ENCODE data around the gene WDR45. TPM values are rescaled to one million over a fixed set of nuclear protein-coding genes. Genes with fewer than 3 reads are reported as not detected.

The WDR45 gene
- 46.8 to 62.3 TPM (median 60.5 TPM) in 5 replicates for total RNA-seq (2022; extraction: Qiagen RNA extraction)

DNA sequence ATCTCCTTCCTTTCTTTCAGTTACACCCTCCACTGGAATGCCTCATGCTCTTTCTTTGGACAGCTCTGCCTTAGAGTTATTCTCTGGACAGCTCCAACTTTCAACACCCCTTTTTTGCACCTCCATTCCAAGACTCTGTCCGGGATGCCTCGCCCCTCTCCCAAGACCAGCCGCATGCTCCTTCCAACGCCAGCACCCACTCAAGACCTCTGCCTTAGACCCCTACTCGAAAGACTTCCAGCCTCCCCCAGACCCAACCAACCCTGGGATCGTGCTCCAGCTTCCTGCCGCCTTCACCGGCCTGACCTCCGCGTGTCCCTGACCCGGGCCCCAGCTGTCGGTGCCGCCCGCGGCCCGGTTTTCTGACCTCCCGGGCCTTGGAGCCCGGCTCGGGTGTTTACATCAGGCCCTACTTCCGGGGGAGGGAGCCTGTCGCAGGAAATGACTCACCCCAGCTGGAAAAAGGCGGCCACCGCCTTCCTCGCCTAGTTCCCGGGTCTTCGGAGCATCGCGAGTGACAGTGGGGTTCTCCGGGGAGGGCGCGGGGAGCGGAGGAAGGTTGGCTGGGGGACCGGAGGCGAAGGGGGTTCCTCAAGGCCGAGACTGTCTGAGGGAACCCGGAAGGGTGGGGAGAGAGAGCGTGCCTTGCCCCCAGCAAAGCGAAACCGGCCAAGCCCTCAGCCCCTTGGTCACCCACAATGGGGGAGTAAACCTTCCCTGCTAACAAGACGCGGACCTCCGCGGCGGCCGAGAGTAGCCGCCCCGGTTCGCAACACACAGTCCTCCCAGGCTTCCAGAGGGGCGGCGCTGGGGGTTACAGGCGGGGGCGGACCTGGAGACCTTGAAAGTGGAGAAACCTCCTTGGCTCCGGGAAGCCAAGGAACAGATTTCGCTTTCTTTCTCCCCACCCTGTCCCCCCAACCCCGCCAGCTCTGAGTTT, at the start of gene WDR45:
Gene WDR45 (minus strand): TSS at position 399 of the 940 bp plus-strand sequence. CDS start 1,792 bp downstream, outside the sequence.

DNA sequence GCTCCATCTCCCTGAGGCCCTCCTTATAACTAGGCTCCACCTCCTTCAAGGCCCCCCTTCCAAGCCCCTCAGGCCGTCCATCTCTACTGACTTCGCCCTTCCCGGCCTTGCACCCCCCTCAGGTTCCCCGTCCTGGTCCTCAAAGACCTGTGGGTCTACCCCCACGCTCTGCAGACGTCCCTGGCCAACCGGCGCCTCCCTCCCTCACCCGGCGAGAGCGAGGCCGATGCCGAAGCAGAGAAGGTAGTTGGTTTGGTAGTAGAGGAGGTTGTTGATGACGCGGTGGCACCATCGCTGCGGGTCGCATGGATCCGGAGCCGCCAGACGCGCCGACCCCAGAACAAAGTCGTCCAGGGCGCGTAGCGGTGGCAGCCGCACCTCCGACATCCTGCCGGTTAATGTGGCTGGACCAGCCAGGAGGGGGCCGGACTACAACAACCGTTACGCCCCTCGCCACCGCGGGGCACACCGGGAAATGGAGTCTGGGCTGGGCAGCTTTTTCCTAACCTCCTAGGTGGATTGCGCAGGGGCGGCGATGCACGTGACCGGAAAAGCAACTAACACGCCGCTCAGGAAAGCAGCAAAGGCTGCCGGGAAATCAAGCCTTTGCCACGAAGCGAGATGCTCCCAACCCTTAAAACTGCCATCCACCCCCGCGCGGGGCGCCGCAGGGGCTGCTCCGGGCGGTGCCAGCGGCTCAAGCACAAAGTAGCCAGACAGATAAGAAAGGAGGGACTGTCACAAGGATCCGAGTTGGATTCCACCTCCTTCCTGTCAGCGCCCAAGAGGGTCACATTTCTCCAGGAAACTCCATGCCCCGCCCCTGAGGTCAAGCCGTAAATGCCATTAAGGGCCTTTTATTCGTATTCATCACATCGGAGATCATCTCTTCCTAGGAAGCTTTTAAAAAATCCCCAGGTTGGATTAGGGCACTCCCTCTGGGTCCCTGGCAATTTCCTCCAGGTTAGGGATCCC, 5.8 kb downstream of the WDR45 start, which contains the start of gene PRAF2:
Gene PRAF2 (minus strand): TSS at position 402 of the 975 bp plus-strand sequence. CDS start 15 bp downstream, at position 387.

DNA sequence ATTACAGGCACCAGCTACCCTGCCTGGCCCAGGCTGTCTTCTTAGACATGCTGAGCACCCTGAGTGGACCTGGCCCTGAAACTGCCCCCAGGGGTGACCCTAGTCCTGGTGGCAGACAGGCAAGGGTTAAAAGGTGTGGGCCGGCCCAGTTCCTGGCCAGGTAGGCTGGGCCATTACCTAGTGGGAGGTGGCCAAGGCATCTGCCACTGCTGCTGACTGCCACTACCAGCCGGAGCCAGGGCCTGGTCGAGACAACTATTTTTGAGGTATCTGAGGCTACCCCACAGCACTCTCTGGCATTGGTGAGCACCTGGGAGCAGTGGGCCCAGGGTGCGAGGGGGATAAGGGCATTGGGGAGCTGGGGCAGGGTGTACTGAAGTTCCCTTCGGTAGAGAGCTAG, 20.9 kb downstream of the WDR45 start, which contains the start of gene CCDC120:
Gene CCDC120 (plus strand): TSS at position 206 of the 400 bp plus-strand sequence. CDS start 3,043 bp downstream, outside the sequence.

GRCh38 chrX:49043220-49043986, 36.3 kb downstream of the WDR45 start, which contains the start of gene TFE3:
Gene TFE3, minus strand, starts transcription at chrX:49043357. Its CDS starts 131 bp downstream, at chrX:49043226.

Other genes with a start within 250 kb of the WDR45 start
- 17.4 to 54.0 TPM (median 47.3 TPM) in 5 replicates for gene PCSK1N, start 244.3 kb downstream of the WDR45 start, total RNA-seq (2022; extraction: Qiagen RNA extraction)
- 92.5 to 116 TPM (median 108 TPM) in 5 replicates for gene TIMM17B, start 182.1 kb downstream of the WDR45 start, total RNA-seq (2022; extraction: Qiagen RNA extraction)
- 91.3 to 118 TPM (median 100.0 TPM) in 5 replicates for gene PQBP1, start 182.0 kb downstream of the WDR45 start, total RNA-seq (2022; extraction: Qiagen RNA extraction)
- gene SLC35A2, start 168.2 kb downstream of the WDR45 start, total RNA-seq (2022; extraction: Qiagen RNA extraction): 53.3 to 73.9 TPM (median 72.1 TPM) in 5 replicates
- gene PIM2, start 160.9 kb downstream of the WDR45 start, total RNA-seq (2022; extraction: Qiagen RNA extraction): 10.0 to 10.8 TPM (median 10.1 TPM) in 5 replicates
- 60.0 to 65.8 TPM (median 64.1 TPM) in 5 replicates for gene OTUD5, start 122.3 kb downstream of the WDR45 start, total RNA-seq (2022; extraction: Qiagen RNA extraction)
- gene KCND1, start 108.0 kb downstream of the WDR45 start, total RNA-seq (2022; extraction: Qiagen RNA extraction): 0.98 to 1.4 TPM (median 1.3 TPM) in 5 replicates
- 18.1 to 23.3 TPM (median 21.3 TPM) in 5 replicates for gene GRIPAP1, start 77.6 kb downstream of the WDR45 start, total RNA-seq (2022; extraction: Qiagen RNA extraction)
- gene TFE3, start 36.5 kb downstream of the WDR45 start, total RNA-seq (2022; extraction: Qiagen RNA extraction): 46.9 to 59.1 TPM (median 58.1 TPM) in 5 replicates
- 2.4 to 4.2 TPM (median 3.7 TPM) in 5 replicates for gene CCDC120, start 20.9 kb downstream of the WDR45 start, total RNA-seq (2022; extraction: Qiagen RNA extraction)
- 38.2 to 45.7 TPM (median 43.2 TPM) in 5 replicates for gene PRAF2, start 5.9 kb downstream of the WDR45 start, total RNA-seq (2022; extraction: Qiagen RNA extraction)
- gene GPKOW, start 43.8 kb upstream of the WDR45 start, total RNA-seq (2022; extraction: Qiagen RNA extraction): 22.4 to 27.3 TPM (median 25.1 TPM) in 5 replicates
- 1.7 to 4.5 TPM (median 3.3 TPM) in 5 replicates for gene MAGIX, start 82.9 kb upstream of the WDR45 start, total RNA-seq (2022; extraction: Qiagen RNA extraction)
- gene PLP2, start 92.0 kb upstream of the WDR45 start, total RNA-seq (2022; extraction: Qiagen RNA extraction): 328 to 441 TPM (median 436 TPM) in 5 replicates
- gene PRICKLE3, start 106.5 kb upstream of the WDR45 start, total RNA-seq (2022; extraction: Qiagen RNA extraction): 15.1 to 22.0 TPM (median 20.1 TPM) in 5 replicates
- gene SYP, start 120.3 kb upstream of the WDR45 start, total RNA-seq (2022; extraction: Qiagen RNA extraction): 2.6 to 3.5 TPM (median 2.7 TPM) in 5 replicates
- gene CACNA1F, start 153.5 kb upstream of the WDR45 start, total RNA-seq (2022; extraction: Qiagen RNA extraction): not detected in 5 replicates
- gene CCDC22, start 155.6 kb upstream of the WDR45 start, total RNA-seq (2022; extraction: Qiagen RNA extraction): 12.7 to 16.3 TPM (median 15.9 TPM) in 5 replicates
- 0.06 to 0.18 TPM (median 0.11 TPM) in 5 replicates for gene FOXP3, start 184.8 kb upstream of the WDR45 start, total RNA-seq (2022; extraction: Qiagen RNA extraction)
- 2.4 to 3.9 TPM (median 3.0 TPM) in 5 replicates for gene PPP1R3F, start 189.9 kb upstream of the WDR45 start, total RNA-seq (2022; extraction: Qiagen RNA extraction)
- not detected in 5 replicates for gene GAGE10, start 223.8 kb upstream of the WDR45 start, total RNA-seq (2022; extraction: Qiagen RNA extraction)
- not detected in 5 replicates for gene GAGE12J, start 242.2 kb upstream of the WDR45 start, total RNA-seq (2022; extraction: Qiagen RNA extraction)

Data from A549 treated with CORT108297 at 1 μM for 4 hours (cell line).